ENCODE results near the gene PRR9. TPM values are rescaled to one million over a fixed set of nuclear protein-coding genes. Genes with fewer than 3 reads are reported as not detected.

PRR9 gene
- total and polyA plus RNA-seq, 2 of the 8 experiments (the other 6 are each of a cell fraction or from before 2014, with no cell fraction given), result not detected

DNA sequence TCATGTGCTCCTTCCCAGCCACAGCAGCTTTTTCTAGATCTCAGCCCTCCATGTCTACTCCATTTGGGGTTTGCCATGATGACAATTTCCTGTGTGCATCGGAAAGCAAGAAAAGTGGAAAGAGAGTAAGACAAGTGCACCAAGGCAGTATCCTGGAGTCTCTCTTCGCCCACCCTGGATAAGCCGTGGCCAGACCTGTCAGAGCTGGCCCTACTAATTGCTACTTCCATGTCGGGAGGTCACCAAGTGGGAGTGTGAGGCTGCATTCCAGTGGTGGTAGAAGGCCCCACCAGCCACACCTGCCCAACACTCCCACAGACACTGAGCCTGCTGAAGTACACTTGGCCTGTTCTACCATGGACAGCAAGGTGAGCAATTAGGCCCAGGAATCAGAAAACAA, 28.1 kb downstream of the PRR9 start:
- H2BK12ac ChIP-seq (ENCODE audit: low read depth, low read length), result no peak overlapping the region
- WGBS, 2 experiments (ENCODE audit: extremely low coverage in 1 of 2, insufficient coverage in 1 of 2, insufficient read length in 1 of 2, insufficient replicate concordance in 2 of 2, low coverage in 1 of 2, low lambda C conversion rate in 2 of 2, missing lambda C conversion rate in 1 of 2), result 70% methylated on average over 4 of the region's 4 CpGs; no CpG with 5 or more reads in 1 of the 2 experiments
- no peak overlapping the region for H4K8ac ChIP-seq (ENCODE audit: extremely low read depth, insufficient read depth, low read length)
- H3K36me3 ChIP-seq (ENCODE audit: control insufficient read depth in 2 of 4, insufficient read depth in 4 of 4, low read length in 3 of 4), result no peaks in the 10 kb centered on the region
- ChIA-PET CTCF (ENCODE audit: partially characterized antibody) (interaction anchor here (2.7 to 3.1 kb wide), 2 partner anchors 17 to 44 kb away, joined by 6 to 10 read pairs; no protein-coding TSS in a partner anchor), POLR2A (ENCODE audit: partially characterized antibody) (no interaction called here)
- H3K4me2 ChIP-seq (ENCODE audit: insufficient read depth in 1 of 2, low read depth in 2 of 2, low read length in 2 of 2), result no peak overlapping the region
- H3K4me3 ChIP-seq (ENCODE audit: extremely low read depth in 1 of 4, insufficient read depth in 2 of 4, low read depth in 3 of 4, low read length in 4 of 4), result no peak overlapping the region
- H4K91ac ChIP-seq (replicated peaks; ENCODE audit: insufficient read length, low read length), result no peak overlapping the region
- H2BK5ac ChIP-seq (ENCODE audit: low read depth, low read length), result no peak overlapping the region
- H3K79me1 ChIP-seq (ENCODE audit: low read depth, low read length), result no peaks in the 10 kb centered on the region
- H3K4me1 ChIP-seq (replicated peaks in 1 of 4; ENCODE audit: control insufficient read depth in 3 of 4, insufficient read depth in 4 of 4, low read length in 3 of 4), result no peaks in the 10 kb centered on the region
- no peak overlapping the region for H3K9ac ChIP-seq (replicated peaks in 1 of 4; ENCODE audit: extremely low read depth in 1 of 4, low read depth in 3 of 4, low read length in 3 of 4)
- no peak for TF ChIP-seq SP4 (IDR thresholded peaks at IDR 0.05; ENCODE audit: low read length)
- TF ChIP-seq POU5F1 (IDR thresholded peaks at IDR 0.05; ENCODE audit: low read depth, low read length), result no peak
- no peak for TF ChIP-seq EGR1 (IDR thresholded peaks at IDR 0.05; ENCODE audit: borderline replicate concordance, low read depth, low read length)
- TF ChIP-seq EP300 (IDR thresholded peaks at IDR 0.05; ENCODE audit: borderline replicate concordance in 1 of 2, low read depth in 2 of 2, low read length in 2 of 2), result no peak
- TF ChIP-seq EZH2 (IDR thresholded peaks at IDR 0.05; ENCODE audit: low read depth, low read length, severe bottlenecking), result no peak
- TF ChIP-seq, protein P1, sequence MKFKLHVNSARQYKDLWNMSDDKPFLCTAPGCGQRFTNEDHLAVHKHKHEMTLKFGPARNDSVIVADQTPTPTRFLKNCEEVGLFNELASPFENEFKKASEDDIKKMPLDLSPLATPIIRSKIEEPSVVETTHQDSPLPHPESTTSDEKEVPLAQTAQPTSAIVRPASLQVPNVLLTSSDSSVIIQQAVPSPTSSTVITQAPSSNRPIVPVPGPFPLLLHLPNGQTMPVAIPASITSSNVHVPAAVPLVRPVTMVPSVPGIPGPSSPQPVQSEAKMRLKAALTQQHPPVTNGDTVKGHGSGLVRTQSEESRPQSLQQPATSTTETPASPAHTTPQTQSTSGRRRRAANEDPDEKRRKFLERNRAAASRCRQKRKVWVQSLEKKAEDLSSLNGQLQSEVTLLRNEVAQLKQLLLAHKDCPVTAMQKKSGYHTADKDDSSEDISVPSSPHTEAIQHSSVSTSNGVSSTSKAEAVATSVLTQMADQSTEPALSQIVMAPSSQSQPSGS (IDR thresholded peaks at IDR 0.05; ENCODE audit: low read length), result no peak
- no peak for TF ChIP-seq SAP30 (IDR thresholded peaks at IDR 0.05; ENCODE audit: insufficient read depth, insufficient replicate concordance, low read length)
- no peak for TF ChIP-seq TAF7 (optimal IDR thresholded peaks at IDR 0.05; ENCODE audit: borderline replicate concordance, low read depth, low read length)
- TF ChIP-seq RAD21 (IDR thresholded peaks at IDR 0.05 in 1 of 2, conservative IDR thresholded peaks at IDR 0.05 in 1 of 2; ENCODE audit: low read depth in 2 of 2, low read length in 2 of 2), result no peak
- no peak overlapping the region for H2BK120ac ChIP-seq (replicated peaks; ENCODE audit: low read depth, low read length)
- no peak overlapping the region for H2AFZ ChIP-seq (ENCODE audit: low read length)
- H4K5ac ChIP-seq (ENCODE audit: insufficient read length, low read depth, low read length), result no peak overlapping the region
- no peaks in the 10 kb centered on the region for H3K79me2 ChIP-seq (ENCODE audit: control insufficient read depth in 1 of 2, insufficient read depth in 2 of 2, low read length in 2 of 2)
- H3K9me3 ChIP-seq (ENCODE audit: insufficient read depth in 2 of 2, low read depth in 1 of 2, low read length in 1 of 2), result peaks cover 2 to 4% of the 10 kb centered on the region in 2 experiments; a peak in 2 of 4 replicates
- no peak overlapping the region for H3K23ac ChIP-seq (ENCODE audit: insufficient read length)
- no peaks in the 10 kb centered on the region for H4K20me1 ChIP-seq (replicated peaks in 1 of 2; ENCODE audit: control insufficient read depth in 1 of 2, insufficient read depth in 2 of 2, low read length in 2 of 2)
- DNase-seq (ENCODE audit: low read depth in 1 of 2, low spot score in 2 of 2) (no peak), FAIRE-seq (no peak)
- peaks cover 10% of the 10 kb centered on the region; the same call in 1 of the 2 replicates for H3K23me2 ChIP-seq (ENCODE audit: low read depth, low read length)
- H3K56ac ChIP-seq (replicated peaks; ENCODE audit: insufficient read length, low read depth, low read length), result no peak overlapping the region
- H3K27me3 ChIP-seq (replicated peaks in 1 of 4; ENCODE audit: control insufficient read depth in 3 of 4, extremely low read depth in 1 of 4, insufficient read depth in 3 of 4, low read length in 3 of 4), result no peaks in the 10 kb centered on the region
- H3K14ac ChIP-seq (ENCODE audit: insufficient read length), result no peak overlapping the region
- no peak overlapping the region for H2BK15ac ChIP-seq (ENCODE audit: low read length)
- H3K18ac ChIP-seq (ENCODE audit: extremely low read depth, low read length), result no peak overlapping the region
- no peak overlapping the region for H3K27ac ChIP-seq (ENCODE audit: low read depth, low read length)
- H2AK5ac ChIP-seq (ENCODE audit: low read depth, low read length), result no peak overlapping the region
- H2BK20ac ChIP-seq (ENCODE audit: low read length), result no peak overlapping the region
- H3K4ac ChIP-seq (replicated peaks; ENCODE audit: insufficient read length, low read depth, low read length), result no peak overlapping the region

Measured in H1 (cell line).